GM21619 (cell line): ENCODE measurements around the gene PEAK3.
A peak's percentile ranks its signal among the peaks of the same experiment; 100 is the strongest.
"Not testable (repeated sequence)": the region's sequence is repeated elsewhere in the genome, so short reads cannot be mapped to it uniquely, and the experiment has no call there.

Experiments used
- ATAC-seq: cut with Tn5 transposase; IDR thresholded peaks from one replicate; pipeline ENCODE4 v1.9.1; 2021; ENCODE audit not compliant: unreplicated experiment

Gene PEAK3

GRCh38 chr19:2289714-2290435 is 7.9 kb upstream of the PEAK3 start:
- ATAC-seq: peak; percentile 43

DNA sequence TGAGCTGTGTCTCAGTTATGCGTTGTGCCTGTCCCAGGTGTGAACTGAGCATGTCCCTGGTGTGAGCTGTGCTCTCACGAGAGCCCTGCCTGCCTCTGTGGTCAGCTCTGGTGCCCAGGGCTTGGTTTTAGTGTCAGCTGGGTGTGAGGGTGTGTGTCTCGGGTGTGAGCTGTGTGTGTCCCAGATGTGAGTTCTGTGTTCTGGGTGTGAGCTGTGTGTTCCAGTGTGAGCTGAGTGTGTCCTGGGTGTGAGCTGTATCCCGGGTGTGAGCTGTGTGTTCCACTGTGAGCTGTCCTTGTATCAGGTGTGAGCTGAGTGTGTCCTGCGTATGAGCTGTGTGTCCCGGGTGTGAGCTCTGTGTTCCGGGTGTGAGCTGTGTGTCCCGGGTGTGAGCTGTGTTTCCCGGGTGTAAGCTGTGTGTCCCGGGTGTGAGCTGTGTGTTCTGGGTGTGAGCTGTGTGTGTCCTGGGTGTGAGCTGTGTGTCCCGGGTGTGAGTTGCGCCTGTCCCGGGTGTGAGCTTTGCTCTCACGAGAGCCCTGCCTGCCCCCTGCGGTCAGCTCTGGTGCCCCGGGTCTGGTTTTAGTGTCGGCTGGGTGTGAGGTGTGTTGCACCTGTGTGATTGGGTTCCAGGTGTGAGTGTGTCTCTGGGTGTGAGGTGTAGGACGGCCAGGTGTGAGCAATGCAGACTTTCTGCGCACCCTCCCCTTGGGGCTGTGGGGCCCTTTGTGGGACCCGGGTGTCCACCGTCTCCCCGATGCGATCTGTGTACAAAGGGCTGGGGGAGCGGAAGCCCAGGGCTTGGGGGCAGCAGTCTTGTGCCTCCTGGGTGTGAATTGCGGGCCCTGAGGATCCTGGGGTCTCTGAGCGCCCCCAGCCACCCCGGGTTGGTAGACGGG is 7.1 kb upstream of the PEAK3 start:
- peak; percentile 16 for ATAC-seq

DNA sequence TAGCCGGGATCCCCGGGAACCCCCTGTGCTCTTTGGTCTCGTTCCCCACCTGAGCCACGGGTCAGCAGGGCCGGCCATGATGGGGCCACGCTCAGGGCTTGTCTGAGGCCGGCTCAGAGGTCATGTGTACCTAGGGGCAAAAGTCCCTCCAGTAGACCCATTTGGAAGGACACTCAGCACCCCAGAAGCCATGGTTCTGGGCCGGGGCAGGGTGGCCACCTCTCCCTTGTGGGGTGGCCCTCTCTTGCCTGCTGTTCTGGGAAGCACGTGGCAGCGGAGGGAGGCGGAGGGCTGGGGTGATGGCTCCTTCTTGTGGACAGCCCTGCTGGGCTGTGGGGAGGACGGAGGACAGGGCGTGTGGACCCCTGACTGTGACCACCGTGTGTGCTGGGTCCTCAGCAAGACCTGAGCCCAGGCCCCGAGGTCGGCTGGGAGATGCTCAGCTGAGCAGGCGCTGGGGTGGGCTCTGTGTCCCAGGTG is 6.4 kb upstream of the PEAK3 start:
- ATAC-seq: no peak

DNA sequence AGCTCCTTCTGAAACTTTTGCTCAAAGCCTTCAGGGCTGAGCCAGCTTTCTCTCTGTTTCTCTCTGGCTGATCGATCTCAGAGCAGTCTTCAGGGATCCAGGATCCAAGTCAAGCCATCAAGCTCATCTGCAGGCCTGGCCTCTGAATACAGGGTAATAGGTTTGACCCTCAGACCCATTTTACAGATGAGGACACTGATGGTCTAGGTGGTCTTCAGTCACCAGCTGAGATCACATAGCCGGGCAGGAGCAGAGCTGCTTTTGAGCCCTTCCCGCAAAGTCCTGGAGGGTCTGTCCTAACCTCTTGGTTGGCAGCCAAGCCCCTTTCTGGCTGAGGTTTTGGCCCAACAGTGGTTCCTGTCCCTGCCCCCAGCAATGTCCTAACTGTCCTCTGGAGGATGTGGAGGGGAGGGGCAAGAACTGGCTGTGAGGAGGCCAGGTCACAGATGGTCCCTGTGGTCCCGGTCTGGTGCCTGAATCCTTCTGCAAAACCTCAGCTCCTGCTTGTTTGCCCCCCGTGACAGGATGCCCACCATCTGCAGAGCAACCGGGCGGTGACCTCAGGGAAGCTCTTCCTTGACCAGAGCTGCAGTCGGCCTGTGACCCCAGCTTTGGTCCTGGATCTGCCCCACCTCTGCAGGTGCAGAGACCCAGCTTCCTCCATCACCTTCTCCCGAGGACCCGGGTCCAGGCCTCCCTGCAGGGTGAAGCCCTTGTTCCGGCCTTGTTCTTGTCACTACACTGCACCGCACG is 5.8 kb upstream of the PEAK3 start:
- ATAC-seq: no peak

- ATAC-seq: no peak
Measured at GRCh38 chr19:2286402-2287140, 4.6 kb upstream of the PEAK3 start.

- ATAC-seq: no peak
Measured at GRCh38 chr19:2283835-2284507, 2.0 kb upstream of the PEAK3 start.

- ATAC-seq: no peak
Measured at GRCh38 chr19:2282862-2283237, 875 bp upstream of the PEAK3 start.

- ATAC-seq: not testable (repeated sequence)
Measured at GRCh38 chr19:2281265-2282061, 512 bp downstream of the PEAK3 start.

- ATAC-seq: no peak
Measured at GRCh38 chr19:2280633-2281264, 1.2 kb downstream of the PEAK3 start.

DNA sequence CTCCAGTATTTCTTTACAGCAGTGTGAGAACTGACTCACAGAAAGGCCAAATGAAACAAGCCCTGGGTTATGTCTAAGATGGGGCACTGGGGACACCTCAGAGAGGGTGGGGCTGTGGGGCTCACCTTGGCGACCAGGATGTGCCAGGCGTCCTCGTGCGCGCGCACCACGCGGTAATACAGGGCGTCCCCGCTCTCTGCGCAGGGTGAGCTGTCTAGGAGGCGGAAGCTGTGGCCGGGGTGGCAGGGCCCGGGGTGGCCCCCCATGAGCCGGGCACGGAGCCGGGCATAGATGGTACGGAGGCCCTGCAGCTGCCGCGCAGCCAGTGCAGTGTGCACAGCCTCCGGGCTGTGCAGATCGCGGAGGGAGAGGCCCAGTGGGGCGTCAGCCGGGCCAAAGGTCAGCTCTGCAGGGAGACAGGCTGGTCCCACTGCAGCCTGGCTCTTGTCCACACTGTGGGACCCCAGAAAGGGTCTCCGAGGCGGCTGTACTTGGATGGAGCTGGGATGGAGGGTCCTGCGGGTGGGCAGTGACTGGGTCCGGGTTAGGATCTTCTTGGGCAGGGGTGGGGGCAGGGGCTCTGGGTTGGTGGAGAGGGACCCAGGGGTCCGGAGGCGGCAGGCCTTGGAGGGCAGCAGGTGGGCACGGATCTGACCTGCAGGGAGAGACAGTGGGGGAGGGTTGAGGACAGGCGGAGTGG is 3.4 kb downstream of the PEAK3 start:
- ATAC-seq: no peak

GRCh38 chr19:2277138-2277537 is 4.8 kb downstream of the PEAK3 start:
- ATAC-seq: no peak

- ATAC-seq: no peak
Measured at GRCh38 chr19:2276429-2276986, 5.5 kb downstream of the PEAK3 start.

DNA sequence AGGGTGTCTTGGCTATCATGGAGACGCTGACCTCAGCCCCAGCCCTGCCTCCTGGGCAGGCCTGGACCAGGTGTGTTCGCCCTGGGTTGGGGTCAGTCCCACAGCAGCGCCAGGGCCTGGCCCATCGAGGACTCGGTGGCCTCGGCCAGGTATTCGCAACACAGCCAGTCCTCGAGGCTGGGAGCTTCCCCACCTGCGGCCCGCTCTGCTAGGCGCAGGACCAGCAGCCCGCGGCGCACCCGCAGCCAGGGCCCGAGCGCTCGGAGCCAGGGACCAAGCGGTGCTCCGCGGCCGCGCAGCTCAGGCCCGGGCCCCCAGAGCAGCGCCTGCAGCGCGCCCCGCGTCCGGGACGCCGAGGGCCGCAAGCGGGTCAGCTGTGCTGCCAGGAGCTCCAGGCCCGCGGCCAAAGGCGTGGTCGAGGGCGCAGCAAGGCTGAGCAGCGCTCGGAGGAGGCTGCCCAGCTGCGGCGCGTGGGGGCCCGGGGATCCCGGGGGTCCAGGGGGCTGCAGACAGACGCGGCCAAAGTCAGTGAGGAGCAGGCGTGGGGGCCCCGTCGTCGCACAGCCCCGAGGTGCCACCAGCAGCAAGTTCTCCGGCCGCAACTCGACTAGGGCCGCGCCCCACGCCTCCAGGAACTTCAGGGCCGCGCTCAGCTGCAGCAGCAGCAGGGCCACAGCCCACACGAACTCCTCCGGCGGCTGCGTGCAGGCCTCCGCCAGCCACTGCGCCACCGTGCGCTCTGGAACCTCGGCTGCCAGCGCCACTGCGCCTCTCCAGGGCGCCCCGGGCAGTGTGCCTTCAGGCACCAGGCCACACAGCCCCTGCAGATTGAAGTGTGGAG is 6.2 kb downstream of the PEAK3 start:
- no peak for ATAC-seq

GRCh38 chr19:2274931-2275535 is 6.9 kb downstream of the PEAK3 start:
- ATAC-seq: no peak

DNA sequence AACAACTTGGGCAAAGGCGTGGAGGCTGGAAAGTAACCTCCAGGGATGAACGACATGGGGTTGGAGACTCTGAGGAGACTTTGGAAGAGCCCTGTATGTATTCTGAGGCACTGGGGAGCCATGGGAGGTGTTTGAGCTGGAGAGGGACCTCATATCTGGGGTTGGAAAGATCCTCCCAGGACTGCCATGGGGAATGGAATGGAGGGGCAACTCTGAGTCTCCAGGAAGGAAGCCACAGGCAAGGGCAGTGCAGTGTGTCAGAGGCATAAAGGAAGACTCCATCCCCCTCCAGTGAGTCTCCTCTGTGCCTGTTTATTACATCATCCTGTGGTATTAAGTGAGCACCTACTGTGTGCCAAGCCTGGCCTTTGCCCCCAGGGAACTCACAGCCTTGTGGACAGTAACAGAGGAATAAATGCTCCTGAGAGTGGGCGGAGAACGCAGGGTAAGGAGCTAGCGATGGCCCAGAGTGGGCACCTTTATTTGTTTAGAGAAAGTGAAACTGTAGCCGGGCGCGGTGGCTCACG is 7.7 kb downstream of the PEAK3 start:
- ATAC-seq: no peak
